Measurements from ENCODE around the gene TFR2.

DNA sequence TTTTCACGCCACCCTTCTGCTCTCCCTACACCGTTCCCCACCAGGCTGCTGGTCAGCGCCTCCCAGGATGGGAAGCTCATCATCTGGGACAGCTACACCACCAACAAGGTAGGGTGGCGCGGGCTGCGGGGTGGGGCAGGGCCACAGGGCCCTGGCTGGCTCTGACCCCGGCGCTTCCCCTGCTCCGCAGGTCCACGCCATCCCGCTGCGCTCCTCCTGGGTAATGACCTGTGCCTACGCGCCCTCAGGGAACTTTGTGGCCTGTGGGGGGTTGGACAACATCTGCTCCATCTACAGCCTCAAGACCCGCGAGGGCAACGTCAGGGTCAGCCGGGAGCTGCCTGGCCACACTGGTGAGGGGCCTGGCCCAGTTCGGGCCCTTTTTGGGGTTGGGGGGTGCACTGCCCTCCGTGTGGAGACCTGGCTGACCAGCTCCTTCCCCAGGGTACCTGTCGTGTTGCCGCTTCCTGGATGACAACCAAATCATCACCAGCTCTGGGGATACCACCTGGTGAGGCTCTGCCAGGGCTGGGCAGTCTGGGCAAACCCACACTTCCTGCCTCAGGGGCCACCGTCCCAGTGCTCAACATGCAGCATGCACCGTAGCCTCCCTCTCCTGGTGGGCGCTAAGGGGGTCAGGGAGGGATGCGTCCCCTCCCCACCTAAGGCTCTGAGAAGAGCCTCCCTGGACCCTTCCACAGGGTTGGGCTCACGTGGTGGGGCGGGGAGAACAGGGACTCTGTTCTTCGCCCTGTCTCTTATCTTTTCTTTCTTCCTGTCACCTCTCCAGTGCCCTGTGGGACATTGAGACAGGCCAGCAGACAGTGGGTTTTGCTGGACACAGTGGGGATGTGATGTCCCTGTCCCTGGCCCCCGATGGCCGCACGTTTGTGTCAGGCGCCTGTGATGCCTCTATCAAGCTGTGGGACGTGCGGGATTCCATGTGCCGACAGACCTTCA is 36.2 kb upstream of the TFR2 start:
- TF ChIP-seq POLR2A (IDR thresholded peaks at IDR 0.05; ENCODE audit: low read depth, low read length) (no peak; the same call in 1 of the 2 replicates), TAF1 (IDR thresholded peaks at IDR 0.05; ENCODE audit: borderline replicate concordance, low read depth, low read length) (no peak)
